T-helper 2 cell (primary cell): ENCODE data around the gene WLS.
"Not testable (repeated sequence)": the region's sequence is repeated elsewhere in the genome, so short reads cannot be mapped to it uniquely, and the experiment has no call there.

Source experiments
- DNase-seq, 5 experiments: peaks; one replicate each; pipeline versions ENCODE4 v3.0.0 to v3.0.0-alpha.2; 2012 to 2022

The WLS gene

GRCh38 chr1:68197891-68198290 is 34.4 kb downstream of the WLS start:
- no peak for DNase-seq

- no peak for DNase-seq
These were observed 34.9 kb downstream of the WLS start for GRCh38 chr1:68197461-68197860.

- DNase-seq = no peak
These were observed 35.6 kb downstream of the WLS start for GRCh38 chr1:68196676-68197075.

GRCh38 chr1:68191717-68192116 is 40.6 kb downstream of the WLS start:
- DNase-seq = no peak

- no peak for DNase-seq
These were observed 43.5 kb downstream of the WLS start for GRCh38 chr1:68188644-68189340.

- no peak for DNase-seq
These were observed 44.2 kb downstream of the WLS start for GRCh38 chr1:68188060-68188538.

GRCh38 chr1:68185743-68186142 is 46.6 kb downstream of the WLS start:
- DNase-seq = no peak

GRCh38 chr1:68183895-68184294 is 48.4 kb downstream of the WLS start:
- no peak for DNase-seq

GRCh38 chr1:68181165-68181556 is 51.2 kb downstream of the WLS start:
- DNase-seq = no peak

GRCh38 chr1:68180441-68181164 is 51.7 kb downstream of the WLS start:
- no peak for DNase-seq

GRCh38 chr1:68178821-68179490 is 53.4 kb downstream of the WLS start:
- DNase-seq = no peak

- DNase-seq = no peak
These were observed 56.5 kb downstream of the WLS start for GRCh38 chr1:68175621-68176398.

GRCh38 chr1:68174738-68175113 is 57.6 kb downstream of the WLS start:
- DNase-seq = no peak

- DNase-seq = no peak
These were observed 58.2 kb downstream of the WLS start for GRCh38 chr1:68173936-68174737.

GRCh38 chr1:68173283-68173935 is 58.9 kb downstream of the WLS start:
- no peak for DNase-seq

- not testable (repeated sequence) for DNase-seq
These were observed 60.5 kb downstream of the WLS start for GRCh38 chr1:68171795-68172194.

- DNase-seq = no peak
These were observed 63.7 kb downstream of the WLS start for GRCh38 chr1:68168545-68169171.

- DNase-seq = no peak
These were observed 65.1 kb downstream of the WLS start for GRCh38 chr1:68167211-68167610.

- no peak for DNase-seq
These were observed 66.0 kb downstream of the WLS start for GRCh38 chr1:68166348-68166747.

- no peak for DNase-seq
These were observed 66.7 kb downstream of the WLS start for GRCh38 chr1:68165665-68166064.

GRCh38 chr1:68164918-68165317 is 67.4 kb downstream of the WLS start:
- no peak for DNase-seq
